ENCODE results near the gene NRXN3.

NRXN3 gene

GRCh38 chr14:78319887-78320635, 149.9 kb downstream of the NRXN3 start:
- no peak for DNase-seq (ENCODE audit: low read depth in 3 of 3)

GRCh38 chr14:78324353-78324752, 154.2 kb downstream of the NRXN3 start:
- DNase-seq (ENCODE audit: low read depth in 3 of 3) = no peak

GRCh38 chr14:78325911-78326310, 155.7 kb downstream of the NRXN3 start:
- no peak for DNase-seq (ENCODE audit: low read depth in 3 of 3)

- no peak for DNase-seq (ENCODE audit: low read depth in 3 of 3)
Measured at GRCh38 chr14:78327426-78328221, 157.5 kb downstream of the NRXN3 start.

- no peak for DNase-seq (ENCODE audit: low read depth in 3 of 3)
Measured at GRCh38 chr14:78329371-78329770, 159.2 kb downstream of the NRXN3 start.

GRCh38 chr14:78335531-78335930, 165.4 kb downstream of the NRXN3 start:
- no peak for DNase-seq (ENCODE audit: low read depth in 3 of 3)

- DNase-seq (ENCODE audit: low read depth in 3 of 3) = no peak
Measured at GRCh38 chr14:78340250-78340649, 170.1 kb downstream of the NRXN3 start.

GRCh38 chr14:78341827-78342389, 171.7 kb downstream of the NRXN3 start:
- DNase-seq (ENCODE audit: low read depth in 3 of 3) = no peak

- no peak for DNase-seq (ENCODE audit: low read depth in 3 of 3)
Measured at GRCh38 chr14:78342879-78343278, 172.7 kb downstream of the NRXN3 start.

GRCh38 chr14:78344290-78344689, 174.1 kb downstream of the NRXN3 start:
- no peak for DNase-seq (ENCODE audit: low read depth in 3 of 3)

GRCh38 chr14:78345131-78345744, 175.1 kb downstream of the NRXN3 start:
- DNase-seq (ENCODE audit: low read depth in 3 of 3) = no peak

GRCh38 chr14:78346747-78347146, 176.6 kb downstream of the NRXN3 start:
- no peak for DNase-seq (ENCODE audit: low read depth in 3 of 3)

GRCh38 chr14:78355109-78355508, 184.9 kb downstream of the NRXN3 start:
- no peak for DNase-seq (ENCODE audit: low read depth in 3 of 3)

- DNase-seq (ENCODE audit: low read depth in 3 of 3) = no peak
Measured at GRCh38 chr14:78356391-78356790, 186.2 kb downstream of the NRXN3 start.

- no peak for DNase-seq (ENCODE audit: low read depth in 3 of 3)
Measured at GRCh38 chr14:78358591-78358990, 188.4 kb downstream of the NRXN3 start.

- no peak for DNase-seq (ENCODE audit: low read depth in 3 of 3)
Measured at GRCh38 chr14:78359581-78359980, 189.4 kb downstream of the NRXN3 start.

- no peak for DNase-seq (ENCODE audit: low read depth in 3 of 3)
Measured at GRCh38 chr14:78363008-78363407, 192.8 kb downstream of the NRXN3 start.

- DNase-seq (ENCODE audit: low read depth in 3 of 3) = no peak
Measured at GRCh38 chr14:78367355-78367754, 197.2 kb downstream of the NRXN3 start.

- no peak for DNase-seq (ENCODE audit: low read depth in 3 of 3)
Measured at GRCh38 chr14:78383060-78383459, 212.9 kb downstream of the NRXN3 start.

- no peak for DNase-seq (ENCODE audit: low read depth in 3 of 3)
Measured at GRCh38 chr14:78398216-78398615, 228.0 kb downstream of the NRXN3 start.

- no peak for DNase-seq (ENCODE audit: low read depth in 3 of 3)
Measured at GRCh38 chr14:78399316-78399889, 229.2 kb downstream of the NRXN3 start.

GRCh38 chr14:78401866-78402265, 231.7 kb downstream of the NRXN3 start:
- no peak for DNase-seq (ENCODE audit: low read depth in 3 of 3)
